ENCODE data around the gene SENP7. TPM values are rescaled to one million over a fixed set of nuclear protein-coding genes. Genes with fewer than 3 reads are reported as not detected.

The SENP7 gene
- total and polyA plus RNA-seq, 2 donors from 2014 or later: 5.4 to 28.7 TPM

GRCh38 chr3:101414121-101414520, 98.9 kb downstream of the SENP7 start:
- no peak for TF ChIP-seq CTCF (IDR thresholded peaks at IDR 0.05; ENCODE audit: borderline replicate concordance, extremely low read depth, insufficient read depth)

GRCh38 chr3:101413656-101414055, 99.4 kb downstream of the SENP7 start:
- TF ChIP-seq CTCF (IDR thresholded peaks at IDR 0.05; ENCODE audit: borderline replicate concordance, extremely low read depth, insufficient read depth): no peak
- Histone ChIP-seq H3K9ac (ENCODE audit: low read length in 3 of 3) (no peak overlapping the region), H3K4me1 (ENCODE audit: control insufficient read depth in 2 of 3, insufficient read depth in 2 of 3, low read depth in 1 of 3, low read length in 3 of 3) (no peaks in the 10 kb centered on the region), H3K36me3 (ENCODE audit: control insufficient read depth in 2 of 3, insufficient read depth in 3 of 3, low read length in 3 of 3) (no peaks in the 10 kb centered on the region), H3K9me3 (ENCODE audit: control insufficient read depth in 2 of 3, insufficient read depth in 1 of 3, low read length in 3 of 3) (no peaks in the 10 kb centered on the region), H3K27ac (ENCODE audit: low read depth in 2 of 2, low read length in 2 of 2) (no peak overlapping the region), H3K4me3 (ENCODE audit: low read length in 3 of 3) (no peak overlapping the region), H3K27me3 (ENCODE audit: control insufficient read depth, insufficient read depth, low read length) (no peaks in the 10 kb centered on the region)
- intact Hi-C loops (cut with DNase I): no loop called here
- FAIRE-seq: no peak
- DNase-seq: no peak

More at GRCh38 chr3:101414121-101414520, 98.9 kb downstream of the SENP7 start:
- no peaks in the 10 kb centered on the region for H3K4me1 ChIP-seq (ENCODE audit: control insufficient read depth in 2 of 3, insufficient read depth in 2 of 3, low read depth in 1 of 3, low read length in 3 of 3)
- no peaks in the 10 kb centered on the region for H3K36me3 ChIP-seq (ENCODE audit: control insufficient read depth in 2 of 3, insufficient read depth in 3 of 3, low read length in 3 of 3)
- no peaks in the 10 kb centered on the region for H3K27me3 ChIP-seq (ENCODE audit: control insufficient read depth, insufficient read depth, low read length)
- no peaks in the 10 kb centered on the region for H3K9me3 ChIP-seq (ENCODE audit: control insufficient read depth in 2 of 3, insufficient read depth in 1 of 3, low read length in 3 of 3)
- intact Hi-C loops (cut with DNase I): no loop called here
- FAIRE-seq (no peak), DNase-seq (no peak)
- H3K4me3 ChIP-seq (ENCODE audit: low read length in 3 of 3): no peak overlapping the region
- H3K9ac ChIP-seq (ENCODE audit: low read length in 3 of 3): no peak overlapping the region
- H3K27ac ChIP-seq (ENCODE audit: low read depth in 2 of 2, low read length in 2 of 2): no peak overlapping the region

GRCh38 chr3:101391413-101391950, 121.5 kb downstream of the SENP7 start:
- H3K4me3 ChIP-seq (ENCODE audit: low read length in 3 of 3): no peak overlapping the region
- TF ChIP-seq CTCF (IDR thresholded peaks at IDR 0.05; ENCODE audit: borderline replicate concordance, extremely low read depth, insufficient read depth): no peak
- no peaks in the 10 kb centered on the region for H3K4me1 ChIP-seq (ENCODE audit: control insufficient read depth in 2 of 3, insufficient read depth in 2 of 3, low read depth in 1 of 3, low read length in 3 of 3)
- DNase-seq: no peak
- H3K27ac ChIP-seq (ENCODE audit: low read depth in 2 of 2, low read length in 2 of 2): no peak overlapping the region
- FAIRE-seq: no peak
- H3K9me3 ChIP-seq (ENCODE audit: control insufficient read depth in 2 of 3, insufficient read depth in 1 of 3, low read length in 3 of 3): peaks cover 0 to 5% (median 0%) of the 10 kb centered on the region in 3 donors
- no peaks in the 10 kb centered on the region for H3K27me3 ChIP-seq (ENCODE audit: control insufficient read depth, insufficient read depth, low read length)
- no peak overlapping the region for H3K9ac ChIP-seq (ENCODE audit: low read length in 3 of 3)
- no peaks in the 10 kb centered on the region for H3K36me3 ChIP-seq (ENCODE audit: control insufficient read depth in 2 of 3, insufficient read depth in 3 of 3, low read length in 3 of 3)
- intact Hi-C loops (cut with DNase I): no loop called here

GRCh38 chr3:101388706-101389105, 124.3 kb downstream of the SENP7 start:
- Histone ChIP-seq H3K4me1 (ENCODE audit: control insufficient read depth in 2 of 3, insufficient read depth in 2 of 3, low read depth in 1 of 3, low read length in 3 of 3) (no peaks in the 10 kb centered on the region), H3K27me3 (ENCODE audit: control insufficient read depth, insufficient read depth, low read length) (no peaks in the 10 kb centered on the region), H3K4me3 (ENCODE audit: low read length in 3 of 3) (no peak overlapping the region), H3K9me3 (ENCODE audit: control insufficient read depth in 2 of 3, insufficient read depth in 1 of 3, low read length in 3 of 3) (peaks cover 0 to 5% (median 0%) of the 10 kb centered on the region in 3 donors), H3K9ac (ENCODE audit: low read length in 3 of 3) (no peak overlapping the region), H3K36me3 (ENCODE audit: control insufficient read depth in 2 of 3, insufficient read depth in 3 of 3, low read length in 3 of 3) (peaks cover 0 to 2% (median 0%) of the 10 kb centered on the region in 3 donors), H3K27ac (ENCODE audit: low read depth in 2 of 2, low read length in 2 of 2) (no peak overlapping the region)
- TF ChIP-seq CTCF (IDR thresholded peaks at IDR 0.05; ENCODE audit: borderline replicate concordance, extremely low read depth, insufficient read depth): no peak
- FAIRE-seq: no peak
- intact Hi-C loops (cut with DNase I): no loop called here
- DNase-seq: no peak

Measured in kidney (tissue), 14 donors.